Upper lobe of right lung (tissue), 1 donor: ENCODE measurements around the gene WDR6. TPM values are rescaled to one million over a fixed set of nuclear protein-coding genes. Genes with fewer than 3 reads are reported as not detected.
A peak's percentile ranks its signal among the peaks of the same experiment; 100 is the strongest.

ENCODE experiments used
- ATAC-seq: fragments of 200-7000 bp; cut with Tn5 transposase; one replicate; pipeline ENCODE4 v1.9.1; 2020; ENCODE audit warnings: mild to moderate bottlenecking, moderate library complexity
- DNase-seq: peaks from one replicate; pipeline ENCODE4 v3.0.0-alpha.2; 2020
- H3K27ac ChIP-seq: fragments of 200-600 bp; one replicate; pipeline ENCODE4 v1.8.0; 2022
- H3K27me3 ChIP-seq: fragments of 200-600 bp; one replicate; pipeline ENCODE4 v1.8.0; 2022; ENCODE audit warnings: mild to moderate bottlenecking
- H3K36me3 ChIP-seq: fragments of 200-600 bp; one replicate; pipeline ENCODE4 v1.8.0; 2022
- H3K4me1 ChIP-seq: fragments of 200-600 bp; one replicate; pipeline ENCODE4 v1.8.0; 2022
- H3K4me3 ChIP-seq: fragments of 200-600 bp; one replicate; pipeline ENCODE4 v1.8.0; 2022; ENCODE audit warnings: mild to moderate bottlenecking
- H3K9me3 ChIP-seq: fragments of 200-600 bp; one replicate; pipeline ENCODE4 v1.8.0; 2022
- intact Hi-C: fragments of 100-400 bp; cut with DNase I; formaldehyde crosslinking; loops from one replicate; pipeline ENCODE4 v1.11.0; 2022
- total RNA-seq: library from RNA; stranded (reverse); fragmentation: NEBNext Ultra II Directional; extraction: Animal tissue kit (Norgen Biotek cat#: 25700); gene quantifications from one replicate; pipeline ENCODE4 v1.2.1, GENCODE V29; 2021
- TF ChIP-seq, protein P1 (sequence below): fragments of 200-600 bp; IDR thresholded peaks from one replicate; pipeline ENCODE4 v1.8.0; 2022; ENCODE audit warnings: antibody characterized with exemption
- donor health status: DM: no; HTN: yes; CAD: no; lungs with severe emphysema.

The WDR6 gene
- total RNA-seq, 1 donor from 2014 or later: 172 TPM

DNA sequence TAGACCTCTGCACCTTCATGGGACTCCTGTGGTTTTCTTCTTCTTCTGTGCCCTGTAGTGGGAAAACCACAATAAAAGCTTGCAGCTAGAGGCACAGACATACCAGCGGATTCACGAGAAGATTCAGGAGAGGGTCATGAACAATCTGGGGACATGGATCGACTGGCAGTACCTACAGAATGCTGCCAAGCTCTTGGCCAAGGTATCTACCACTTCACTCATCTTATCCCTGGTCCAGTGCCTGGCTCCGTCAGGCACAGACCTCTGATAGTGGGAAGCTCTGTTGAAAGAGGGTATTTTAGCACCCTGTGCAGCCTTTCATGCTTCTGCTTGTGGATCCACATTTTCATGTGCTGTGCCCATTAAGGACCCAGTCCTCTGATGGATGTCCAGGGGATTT, 26.9 kb upstream of the WDR6 start:
- Histone ChIP-seq H3K9me3 (no peaks in the 10 kb centered on the region), H3K4me1 (no peaks in the 10 kb centered on the region), H3K27ac (no peak overlapping the region), H3K36me3 (peaks cover 94% of the 10 kb centered on the region), H3K27me3 (no peaks in the 10 kb centered on the region), H3K4me3 (no peak overlapping the region)
- intact Hi-C loops: no loop called here
- DNase-seq: no peak
- TF ChIP-seq, protein P1, sequence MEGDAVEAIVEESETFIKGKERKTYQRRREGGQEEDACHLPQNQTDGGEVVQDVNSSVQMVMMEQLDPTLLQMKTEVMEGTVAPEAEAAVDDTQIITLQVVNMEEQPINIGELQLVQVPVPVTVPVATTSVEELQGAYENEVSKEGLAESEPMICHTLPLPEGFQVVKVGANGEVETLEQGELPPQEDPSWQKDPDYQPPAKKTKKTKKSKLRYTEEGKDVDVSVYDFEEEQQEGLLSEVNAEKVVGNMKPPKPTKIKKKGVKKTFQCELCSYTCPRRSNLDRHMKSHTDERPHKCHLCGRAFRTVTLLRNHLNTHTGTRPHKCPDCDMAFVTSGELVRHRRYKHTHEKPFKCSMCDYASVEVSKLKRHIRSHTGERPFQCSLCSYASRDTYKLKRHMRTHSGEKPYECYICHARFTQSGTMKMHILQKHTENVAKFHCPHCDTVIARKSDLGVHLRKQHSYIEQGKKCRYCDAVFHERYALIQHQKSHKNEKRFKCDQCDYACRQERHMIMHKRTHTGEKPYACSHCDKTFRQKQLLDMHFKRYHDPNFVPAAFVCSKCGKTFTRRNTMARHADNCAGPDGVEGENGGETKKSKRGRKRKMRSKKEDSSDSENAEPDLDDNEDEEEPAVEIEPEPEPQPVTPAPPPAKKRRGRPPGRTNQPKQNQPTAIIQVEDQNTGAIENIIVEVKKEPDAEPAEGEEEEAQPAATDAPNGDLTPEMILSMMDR: no peak
- no peak for ATAC-seq

DNA sequence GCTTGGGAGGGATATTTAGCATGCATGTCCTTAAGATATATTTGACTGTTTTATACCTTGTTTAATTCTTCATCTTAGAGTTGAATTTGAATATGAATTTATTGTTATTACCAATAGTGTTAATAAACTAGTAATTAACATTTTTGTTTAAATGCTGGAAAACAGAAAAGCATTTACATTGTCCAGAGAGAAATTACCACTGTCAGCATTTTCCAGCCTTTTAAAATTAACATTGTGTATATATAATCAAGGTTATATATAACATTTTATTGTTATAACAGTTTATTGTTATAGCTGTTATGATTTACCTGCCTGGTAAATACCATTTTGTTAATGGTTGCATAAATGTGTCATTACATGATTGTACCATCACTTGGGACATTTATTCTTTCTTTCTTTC, 25.2 kb upstream of the WDR6 start:
- Histone ChIP-seq H3K4me1 (no peaks in the 10 kb centered on the region), H3K9me3 (no peaks in the 10 kb centered on the region), H3K4me3 (no peak overlapping the region), H3K27me3 (no peaks in the 10 kb centered on the region), H3K36me3 (peaks cover 86% of the 10 kb centered on the region), H3K27ac (no peak overlapping the region)
- TF ChIP-seq, protein P1: no peak
- DNase-seq: no peak
- no peak for ATAC-seq
- intact Hi-C loops: no loop called here

DNA sequence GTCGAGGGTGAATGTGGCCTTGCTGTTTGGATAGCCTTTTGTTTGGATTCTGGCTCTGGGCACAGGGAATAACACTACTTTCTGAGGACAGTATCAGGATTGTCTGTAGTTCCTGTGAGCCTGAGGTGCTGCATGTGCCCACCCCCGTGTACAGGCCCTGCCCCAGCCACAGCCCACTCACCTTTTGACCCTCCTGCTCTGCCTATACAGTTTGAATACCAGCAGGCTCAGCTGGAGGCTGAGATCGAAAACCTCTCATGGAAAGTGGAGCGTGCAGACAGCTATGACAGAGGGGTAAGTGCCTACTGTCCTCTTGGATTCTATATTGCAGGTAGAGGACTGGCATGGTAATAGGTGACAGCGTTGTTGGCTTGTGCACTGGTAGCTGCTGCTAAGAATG, 24.5 kb upstream of the WDR6 start:
- DNase-seq: no peak
- H3K36me3 ChIP-seq: peaks cover 79% of the 10 kb centered on the region
- TF ChIP-seq, protein P1: no peak

DNA sequence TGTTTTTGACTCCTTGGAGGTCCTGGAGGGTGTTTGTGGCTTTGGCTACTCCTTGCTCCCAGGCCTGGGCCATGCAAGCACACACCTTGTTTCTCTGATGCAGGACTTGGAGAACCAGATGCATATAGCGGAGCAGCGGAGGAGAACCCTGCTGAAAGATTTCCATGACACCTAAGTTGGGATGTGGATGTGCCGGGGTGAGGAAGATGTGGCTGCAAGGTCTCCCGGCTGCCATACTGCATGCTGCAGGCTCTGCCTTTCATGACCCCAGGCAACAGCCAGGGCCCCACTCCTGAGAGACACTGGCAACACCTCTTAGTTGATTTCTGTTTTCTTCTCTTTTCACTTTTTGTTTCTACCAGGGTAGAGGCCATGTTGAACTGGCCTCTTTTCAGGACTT, 24.1 kb upstream of the WDR6 start:
- Histone ChIP-seq H3K9me3 (no peaks in the 10 kb centered on the region), H3K36me3 (peaks cover 75% of the 10 kb centered on the region)
- DNase-seq: no peak

More for the DNA sequence above, 24.5 kb upstream of the WDR6 start:
- Histone ChIP-seq H3K4me1 (no peaks in the 10 kb centered on the region), H3K4me3 (no peak overlapping the region), H3K27me3 (no peaks in the 10 kb centered on the region), H3K27ac (no peak overlapping the region), H3K9me3 (no peaks in the 10 kb centered on the region)
- intact Hi-C loops: no loop called here
- ATAC-seq: no peak

DNA sequence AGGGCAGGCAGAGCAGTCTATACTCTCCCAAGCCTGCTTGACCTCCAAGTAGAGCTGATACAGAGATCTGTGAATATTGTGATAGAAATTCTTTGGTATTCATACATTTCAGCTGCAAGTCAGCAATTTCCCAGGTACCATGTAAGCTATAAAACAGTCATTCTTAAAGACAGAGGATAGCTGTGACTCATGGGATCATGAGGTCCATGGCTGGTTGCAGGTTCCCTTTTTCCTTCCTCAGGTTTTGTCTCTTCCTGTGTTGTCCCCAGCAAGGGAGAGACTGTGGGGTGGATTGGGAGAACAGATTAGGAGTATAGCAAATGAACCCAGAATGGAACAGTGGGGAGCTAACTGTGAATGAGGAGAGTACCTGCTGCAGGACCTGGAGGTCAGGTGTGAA, 22.5 kb upstream of the WDR6 start:
- DNase-seq (no peak), ATAC-seq (peak; percentile 45)
- Histone ChIP-seq H3K36me3 (peaks cover 63% of the 10 kb centered on the region), H3K27me3 (no peaks in the 10 kb centered on the region), H3K9me3 (no peaks in the 10 kb centered on the region), H3K4me1 (peaks cover 9% of the 10 kb centered on the region), H3K27ac (no peak overlapping the region), H3K4me3 (no peak overlapping the region)
- intact Hi-C loops: no loop called here
- TF ChIP-seq, protein P1: no peak

More for the DNA sequence above, 24.1 kb upstream of the WDR6 start:
- no peak for ATAC-seq
- no peak overlapping the region for H3K27ac ChIP-seq
- H3K27me3 ChIP-seq: no peaks in the 10 kb centered on the region
- TF ChIP-seq, protein P1: no peak
- no peaks in the 10 kb centered on the region for H3K4me1 ChIP-seq
- no peak overlapping the region for H3K4me3 ChIP-seq
- intact Hi-C loops: no loop called here

DNA sequence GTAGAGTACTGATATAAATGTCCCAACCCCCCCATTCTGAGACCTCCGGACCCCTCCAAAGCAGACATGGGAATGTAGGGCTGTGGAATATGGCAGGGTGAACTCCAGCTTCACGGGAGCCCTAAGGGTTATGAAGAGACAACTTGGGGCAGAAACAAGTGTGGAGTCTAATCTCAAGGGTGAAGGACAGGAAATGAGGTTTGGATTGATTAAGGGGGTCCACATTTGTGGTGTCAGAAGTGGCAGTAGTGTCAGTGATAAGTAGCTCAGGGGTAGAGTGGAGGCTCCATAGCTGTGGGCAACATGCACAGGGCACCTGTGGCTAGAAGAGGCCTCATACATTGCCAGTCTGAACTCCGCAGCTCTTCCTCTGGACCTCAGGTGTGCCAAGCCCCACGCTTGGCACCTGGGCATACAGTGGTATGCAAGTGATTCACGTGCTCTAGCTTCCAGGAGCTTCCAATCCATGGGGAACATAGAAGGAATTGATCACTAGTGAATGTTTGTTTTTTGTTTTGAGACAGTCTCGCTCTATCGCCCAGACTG, 21.3 kb upstream of the WDR6 start:
- Histone ChIP-seq H3K9me3 (no peaks in the 10 kb centered on the region), H3K27ac (no peak overlapping the region), H3K36me3 (peaks cover 50% of the 10 kb centered on the region), H3K4me3 (no peak overlapping the region), H3K4me1 (peaks cover 11% of the 10 kb centered on the region), H3K27me3 (no peaks in the 10 kb centered on the region)
- ATAC-seq (no peak), DNase-seq (peak; percentile 3)
- TF ChIP-seq, protein P1: no peak
- intact Hi-C loops: no loop called here
